Measurements from ENCODE around the gene MBD3.

MBD3 gene

GRCh38 chr19:1556390-1557070 is 36.1 kb downstream of the MBD3 start:
- Histone ChIP-seq H4K8ac (ENCODE audit: low read depth, low read length) (no peak overlapping the region), H3K9ac (ENCODE audit: low read length) (no peak overlapping the region), H3K23ac (ENCODE audit: low read length) (no peak overlapping the region), H2AK5ac (ENCODE audit: low read length) (no peak overlapping the region), H2BK120ac (ENCODE audit: low read depth, low read length) (no peak overlapping the region), H3K79me1 (ENCODE audit: low read length) (peaks cover 22% of the 10 kb centered on the region), H3K56ac (ENCODE audit: low read length) (no peak overlapping the region), H2BK5ac (ENCODE audit: low read length) (no peak overlapping the region), H2BK15ac (replicated peaks; ENCODE audit: low read depth) (no peak overlapping the region), H3K27me3 (ENCODE audit: insufficient read depth, low read length, poor library complexity) (no peaks in the 10 kb centered on the region), H3K4me2 (ENCODE audit: low read length) (no peak overlapping the region), H3K4ac (ENCODE audit: low read depth, low read length) (no peak overlapping the region), H3K36me3 (ENCODE audit: control insufficient read depth, insufficient read depth, low read length) (peaks cover 9% of the 10 kb centered on the region), H3K27ac (ENCODE audit: low read depth, low read length) (no peak overlapping the region), H3K79me2 (ENCODE audit: control insufficient read depth, insufficient read depth, low read length) (peaks cover 27% of the 10 kb centered on the region), H3K4me3 (ENCODE audit: low read length) (no peak overlapping the region), H3K18ac (ENCODE audit: low read length) (no peak overlapping the region), H3K4me1 (ENCODE audit: control insufficient read depth, low read depth, low read length) (no peaks in the 10 kb centered on the region), H4K5ac (ENCODE audit: low read length) (no peak overlapping the region)
- no CpG with 5 or more reads among the region's 66 CpGs for WGBS (ENCODE audit: extremely low coverage, insufficient coverage, low lambda C conversion rate)
- no peak for DNase-seq

- H4K5ac ChIP-seq (ENCODE audit: low read length), result no peak overlapping the region
These were observed 36.9 kb downstream of the MBD3 start for GRCh38 chr19:1555487-1556389.

GRCh38 chr19:1554968-1555367 is 37.7 kb downstream of the MBD3 start:
- no peak overlapping the region for H2BK120ac ChIP-seq (ENCODE audit: low read depth, low read length)
- no peak overlapping the region for H4K8ac ChIP-seq (ENCODE audit: low read depth, low read length)
- no peaks in the 10 kb centered on the region for H3K4me1 ChIP-seq (ENCODE audit: control insufficient read depth, low read depth, low read length)
- H2BK15ac ChIP-seq (replicated peaks; ENCODE audit: low read depth), result no peak overlapping the region
- H3K79me2 ChIP-seq (ENCODE audit: control insufficient read depth, insufficient read depth, low read length), result peaks cover 11% of the 10 kb centered on the region
- H3K18ac ChIP-seq (ENCODE audit: low read length), result no peak overlapping the region
- peaks cover 6% of the 10 kb centered on the region for H3K36me3 ChIP-seq (ENCODE audit: control insufficient read depth, insufficient read depth, low read length)
- no peak overlapping the region for H3K9ac ChIP-seq (ENCODE audit: low read length)
- peaks cover 10% of the 10 kb centered on the region for H3K79me1 ChIP-seq (ENCODE audit: low read length)
- H3K4ac ChIP-seq (ENCODE audit: low read depth, low read length), result no peak overlapping the region
- H3K23ac ChIP-seq (ENCODE audit: low read length), result no peak overlapping the region
- no peak overlapping the region for H2BK5ac ChIP-seq (ENCODE audit: low read length)
- no peak overlapping the region for H3K56ac ChIP-seq (ENCODE audit: low read length)
- no CpG with 5 or more reads among the region's 24 CpGs for WGBS (ENCODE audit: extremely low coverage, insufficient coverage, low lambda C conversion rate)
- H3K4me2 ChIP-seq (ENCODE audit: low read length), result no peak overlapping the region
- H3K27me3 ChIP-seq (ENCODE audit: insufficient read depth, low read length, poor library complexity), result no peaks in the 10 kb centered on the region
- no peak overlapping the region for H2AK5ac ChIP-seq (ENCODE audit: low read length)
- DNase-seq, result no peak
- H3K27ac ChIP-seq (ENCODE audit: low read depth, low read length), result no peak overlapping the region
- H4K5ac ChIP-seq (ENCODE audit: low read length), result no peak overlapping the region
- no peak overlapping the region for H3K4me3 ChIP-seq (ENCODE audit: low read length)

More at GRCh38 chr19:1555487-1556389, 36.9 kb downstream of the MBD3 start:
- no peak overlapping the region for H2AK5ac ChIP-seq (ENCODE audit: low read length)
- no peak overlapping the region for H2BK15ac ChIP-seq (replicated peaks; ENCODE audit: low read depth)
- H3K4me3 ChIP-seq (ENCODE audit: low read length), result no peak overlapping the region
- WGBS (ENCODE audit: extremely low coverage, insufficient coverage, low lambda C conversion rate), result no CpG with 5 or more reads among the region's 121 CpGs
- H3K4me1 ChIP-seq (ENCODE audit: control insufficient read depth, low read depth, low read length), result no peaks in the 10 kb centered on the region
- no peak overlapping the region for H3K18ac ChIP-seq (ENCODE audit: low read length)
- H3K79me2 ChIP-seq (ENCODE audit: control insufficient read depth, insufficient read depth, low read length), result peaks cover 19% of the 10 kb centered on the region
- H3K56ac ChIP-seq (ENCODE audit: low read length), result no peak overlapping the region
- H3K23ac ChIP-seq (ENCODE audit: low read length), result no peak overlapping the region
- no peak overlapping the region for H2BK120ac ChIP-seq (ENCODE audit: low read depth, low read length)
- H3K27ac ChIP-seq (ENCODE audit: low read depth, low read length), result no peak overlapping the region
- H3K36me3 ChIP-seq (ENCODE audit: control insufficient read depth, insufficient read depth, low read length), result peaks cover 6% of the 10 kb centered on the region
- no peak overlapping the region for H3K4ac ChIP-seq (ENCODE audit: low read depth, low read length)
- H3K79me1 ChIP-seq (ENCODE audit: low read length), result peaks cover 16% of the 10 kb centered on the region
- no peak overlapping the region for H2BK5ac ChIP-seq (ENCODE audit: low read length)
- no peak overlapping the region for H3K9ac ChIP-seq (ENCODE audit: low read length)
- H3K27me3 ChIP-seq (ENCODE audit: insufficient read depth, low read length, poor library complexity), result no peaks in the 10 kb centered on the region
- no peak overlapping the region for H3K4me2 ChIP-seq (ENCODE audit: low read length)
- DNase-seq, result no peak
- no peak overlapping the region for H4K8ac ChIP-seq (ENCODE audit: low read depth, low read length)

- no CpG with 5 or more reads among the region's 10 CpGs for WGBS (ENCODE audit: extremely low coverage, insufficient coverage, low lambda C conversion rate)
- no peak overlapping the region for H4K8ac ChIP-seq (ENCODE audit: low read depth, low read length)
These were observed 39.2 kb downstream of the MBD3 start for GRCh38 chr19:1553415-1553814.

GRCh38 chr19:1551068-1552040 is 41.3 kb downstream of the MBD3 start:
- H4K5ac ChIP-seq (ENCODE audit: low read length), result no peak overlapping the region
- no peak overlapping the region for H3K9ac ChIP-seq (ENCODE audit: low read length)
- H3K4me3 ChIP-seq (ENCODE audit: low read length), result no peak overlapping the region
- WGBS (ENCODE audit: extremely low coverage, insufficient coverage, low lambda C conversion rate), result no CpG with 5 or more reads among the region's 17 CpGs
- no peak overlapping the region for H3K4me2 ChIP-seq (ENCODE audit: low read length)
- no peak overlapping the region for H2BK120ac ChIP-seq (ENCODE audit: low read depth, low read length)
- no peak overlapping the region for H3K23ac ChIP-seq (ENCODE audit: low read length)
- no peak overlapping the region for H2BK5ac ChIP-seq (ENCODE audit: low read length)
- no peak overlapping the region for H3K27ac ChIP-seq (ENCODE audit: low read depth, low read length)
- H3K79me1 ChIP-seq (ENCODE audit: low read length), result no peaks in the 10 kb centered on the region
- H3K18ac ChIP-seq (ENCODE audit: low read length), result no peak overlapping the region
- no peaks in the 10 kb centered on the region for H3K79me2 ChIP-seq (ENCODE audit: control insufficient read depth, insufficient read depth, low read length)
- no peak for DNase-seq
- H4K8ac ChIP-seq (ENCODE audit: low read depth, low read length), result no peak overlapping the region
- no peak overlapping the region for H3K4ac ChIP-seq (ENCODE audit: low read depth, low read length)
- H3K27me3 ChIP-seq (ENCODE audit: insufficient read depth, low read length, poor library complexity), result no peaks in the 10 kb centered on the region
- H2BK15ac ChIP-seq (replicated peaks; ENCODE audit: low read depth), result no peak overlapping the region
- no peaks in the 10 kb centered on the region for H3K4me1 ChIP-seq (ENCODE audit: control insufficient read depth, low read depth, low read length)
- H3K56ac ChIP-seq (ENCODE audit: low read length), result no peak overlapping the region
- H3K36me3 ChIP-seq (ENCODE audit: control insufficient read depth, insufficient read depth, low read length), result peaks cover 2% of the 10 kb centered on the region
- H2AK5ac ChIP-seq (ENCODE audit: low read length), result no peak overlapping the region

More at GRCh38 chr19:1553415-1553814, 39.2 kb downstream of the MBD3 start:
- Histone ChIP-seq H3K4me1 (ENCODE audit: control insufficient read depth, low read depth, low read length) (no peaks in the 10 kb centered on the region), H2BK15ac (replicated peaks; ENCODE audit: low read depth) (no peak overlapping the region), H2AK5ac (ENCODE audit: low read length) (no peak overlapping the region), H2BK120ac (ENCODE audit: low read depth, low read length) (no peak overlapping the region), H3K4me2 (ENCODE audit: low read length) (no peak overlapping the region), H3K23ac (ENCODE audit: low read length) (no peak overlapping the region), H3K56ac (ENCODE audit: low read length) (no peak overlapping the region), H3K9ac (ENCODE audit: low read length) (no peak overlapping the region), H4K5ac (ENCODE audit: low read length) (no peak overlapping the region), H3K4me3 (ENCODE audit: low read length) (no peak overlapping the region), H3K36me3 (ENCODE audit: control insufficient read depth, insufficient read depth, low read length) (peaks cover 6% of the 10 kb centered on the region), H3K27ac (ENCODE audit: low read depth, low read length) (no peak overlapping the region), H3K27me3 (ENCODE audit: insufficient read depth, low read length, poor library complexity) (no peaks in the 10 kb centered on the region), H2BK5ac (ENCODE audit: low read length) (no peak overlapping the region), H3K79me2 (ENCODE audit: control insufficient read depth, insufficient read depth, low read length) (peaks cover under 1% of the 10 kb centered on the region), H3K4ac (ENCODE audit: low read depth, low read length) (no peak overlapping the region), H3K18ac (ENCODE audit: low read length) (no peak overlapping the region), H3K79me1 (ENCODE audit: low read length) (peaks cover 3% of the 10 kb centered on the region)
- no peak for DNase-seq
